ENCODE measurements around the gene PALLD. TPM values are rescaled to one million over a fixed set of nuclear protein-coding genes. Genes with fewer than 3 reads are reported as not detected.

The PALLD gene
- total and polyA plus RNA-seq, 2 of the 13 experiments (the other 11 are each of a cell fraction or from before 2014, with no cell fraction given), result 0.50 to 1.5 TPM

DNA sequence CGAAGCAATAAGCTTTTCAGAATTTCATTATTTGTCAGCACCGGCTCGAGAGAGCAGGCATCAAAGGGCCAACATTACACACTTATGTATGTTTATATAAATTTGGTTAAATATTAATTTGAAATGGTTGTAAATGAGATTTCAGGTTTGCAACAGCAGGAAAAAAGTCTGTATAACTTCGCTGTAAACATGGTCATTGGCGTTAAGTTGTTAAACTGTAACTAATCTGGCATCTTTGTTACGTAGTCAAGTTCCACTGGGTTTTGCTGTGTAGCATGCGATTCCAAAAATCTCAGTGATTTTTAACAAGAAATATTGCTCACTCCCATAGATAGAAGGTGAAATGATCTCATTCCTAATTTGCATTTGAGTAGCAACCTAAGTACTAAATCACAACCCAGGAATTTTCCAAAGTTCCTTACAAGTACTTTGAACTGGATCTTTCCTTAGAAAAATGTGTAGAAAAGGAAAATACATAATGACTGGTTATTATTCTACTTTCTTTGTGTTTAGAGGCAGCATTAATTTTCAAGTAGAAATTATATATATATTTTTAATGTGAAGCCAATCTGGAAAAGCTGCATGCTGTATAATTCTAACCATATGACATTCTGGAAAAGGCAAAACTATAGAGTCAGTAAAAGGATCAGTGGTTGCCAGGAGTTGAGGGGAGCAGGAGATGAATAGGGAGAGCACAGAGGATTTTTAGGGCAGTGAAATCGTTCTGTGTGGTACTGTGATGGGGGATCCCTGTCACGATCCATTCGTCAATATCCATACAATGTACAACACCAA lies 291.1 kb downstream of the PALLD start:
- FAIRE-seq (no peak), DNase-seq (ENCODE audit: low spot score) (no peak), ATAC-seq (no peak)
- no peaks in the 10 kb centered on the region for H3K4me1 ChIP-seq (ENCODE audit: insufficient read depth, low read length)
- no TSS peak for BruUV-seq (replicated peaks)
- H3K4me2 ChIP-seq (ENCODE audit: low read depth, low read length), result no peak overlapping the region
- H2AFZ ChIP-seq (ENCODE audit: low read length), result no peak overlapping the region
- in situ Hi-C loops (cut with HindIII; ENCODE audit: extremely low pct_ligation_motif_present, low pct_unique_long_range_greater_than_20kb) (no loop called here), intact Hi-C loops (cut with micrococcal nuclease; ENCODE audit: unreplicated experiment) (no loop called here)
- H3K27me3 ChIP-seq (ENCODE audit: control insufficient read depth in 1 of 2, insufficient read depth in 2 of 2, low read length in 2 of 2), result no peaks in the 10 kb centered on the region; a peak in 1 of 5 replicates
- H3K9ac ChIP-seq (ENCODE audit: insufficient read depth, low read depth, low read length), result no peak overlapping the region
- no peaks in the 10 kb centered on the region for H4K20me1 ChIP-seq (ENCODE audit: insufficient read depth, low read length)
- H3K36me3 ChIP-seq (replicated peaks in 1 of 2; ENCODE audit: control insufficient read depth in 1 of 2, insufficient read depth in 2 of 2, low read length in 2 of 2), result no peaks in the 10 kb centered on the region
- ChIA-PET POLR2A (no interaction called here), CTCF (ENCODE audit: low intra/inter-chr PET ratio, low total read pairs) (no interaction called here)
- no peak overlapping the region for H3K4me3 ChIP-seq (replicated peaks in 1 of 3; ENCODE audit: insufficient read depth in 1 of 3, low read depth in 2 of 3, low read length in 3 of 3)
- TF ChIP-seq, protein P1, sequence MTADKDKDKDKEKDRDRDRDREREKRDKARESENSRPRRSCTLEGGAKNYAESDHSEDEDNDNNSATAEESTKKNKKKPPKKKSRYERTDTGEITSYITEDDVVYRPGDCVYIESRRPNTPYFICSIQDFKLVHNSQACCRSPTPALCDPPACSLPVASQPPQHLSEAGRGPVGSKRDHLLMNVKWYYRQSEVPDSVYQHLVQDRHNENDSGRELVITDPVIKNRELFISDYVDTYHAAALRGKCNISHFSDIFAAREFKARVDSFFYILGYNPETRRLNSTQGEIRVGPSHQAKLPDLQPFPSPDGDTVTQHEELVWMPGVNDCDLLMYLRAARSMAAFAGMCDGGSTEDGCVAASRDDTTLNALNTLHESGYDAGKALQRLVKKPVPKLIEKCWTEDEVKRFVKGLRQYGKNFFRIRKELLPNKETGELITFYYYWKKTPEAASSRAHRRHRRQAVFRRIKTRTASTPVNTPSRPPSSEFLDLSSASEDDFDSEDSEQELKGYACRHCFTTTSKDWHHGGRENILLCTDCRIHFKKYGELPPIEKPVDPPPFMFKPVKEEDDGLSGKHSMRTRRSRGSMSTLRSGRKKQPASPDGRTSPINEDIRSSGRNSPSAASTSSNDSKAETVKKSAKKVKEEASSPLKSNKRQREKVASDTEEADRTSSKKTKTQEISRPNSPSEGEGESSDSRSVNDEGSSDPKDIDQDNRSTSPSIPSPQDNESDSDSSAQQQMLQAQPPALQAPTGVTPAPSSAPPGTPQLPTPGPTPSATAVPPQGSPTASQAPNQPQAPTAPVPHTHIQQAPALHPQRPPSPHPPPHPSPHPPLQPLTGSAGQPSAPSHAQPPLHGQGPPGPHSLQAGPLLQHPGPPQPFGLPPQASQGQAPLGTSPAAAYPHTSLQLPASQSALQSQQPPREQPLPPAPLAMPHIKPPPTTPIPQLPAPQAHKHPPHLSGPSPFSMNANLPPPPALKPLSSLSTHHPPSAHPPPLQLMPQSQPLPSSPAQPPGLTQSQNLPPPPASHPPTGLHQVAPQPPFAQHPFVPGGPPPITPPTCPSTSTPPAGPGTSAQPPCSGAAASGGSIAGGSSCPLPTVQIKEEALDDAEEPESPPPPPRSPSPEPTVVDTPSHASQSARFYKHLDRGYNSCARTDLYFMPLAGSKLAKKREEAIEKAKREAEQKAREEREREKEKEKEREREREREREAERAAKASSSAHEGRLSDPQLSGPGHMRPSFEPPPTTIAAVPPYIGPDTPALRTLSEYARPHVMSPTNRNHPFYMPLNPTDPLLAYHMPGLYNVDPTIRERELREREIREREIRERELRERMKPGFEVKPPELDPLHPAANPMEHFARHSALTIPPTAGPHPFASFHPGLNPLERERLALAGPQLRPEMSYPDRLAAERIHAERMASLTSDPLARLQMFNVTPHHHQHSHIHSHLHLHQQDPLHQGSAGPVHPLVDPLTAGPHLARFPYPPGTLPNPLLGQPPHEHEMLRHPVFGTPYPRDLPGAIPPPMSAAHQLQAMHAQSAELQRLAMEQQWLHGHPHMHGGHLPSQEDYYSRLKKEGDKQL (CRISPR knock-in tag; IDR thresholded peaks at IDR 0.05; ENCODE audit: low read depth), result no peak
- TF ChIP-seq RXRB (CRISPR knock-in tag; IDR thresholded peaks at IDR 0.05; ENCODE audit: borderline replicate concordance) (no peak), ISL2 (CRISPR knock-in tag; IDR thresholded peaks at IDR 0.05) (no peak), ZNF766 (CRISPR knock-in tag; IDR thresholded peaks at IDR 0.05; ENCODE audit: borderline replicate concordance) (no peak), SRF (IDR thresholded peaks at IDR 0.05; ENCODE audit: low read depth, low read length) (no peak), KLF11 (CRISPR knock-in tag; IDR thresholded peaks at IDR 0.05) (no peak), REPIN1 (CRISPR knock-in tag; IDR thresholded peaks at IDR 0.05; ENCODE audit: borderline replicate concordance, low read depth) (no peak), PRDM15 (CRISPR knock-in tag; IDR thresholded peaks at IDR 0.05) (no peak)
- TF ChIP-seq, protein P2, sequence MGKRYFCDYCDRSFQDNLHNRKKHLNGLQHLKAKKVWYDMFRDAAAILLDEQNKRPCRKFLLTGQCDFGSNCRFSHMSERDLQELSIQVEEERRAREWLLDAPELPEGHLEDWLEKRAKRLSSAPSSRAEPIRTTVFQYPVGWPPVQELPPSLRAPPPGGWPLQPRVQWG (CRISPR knock-in tag; IDR thresholded peaks at IDR 0.05; ENCODE audit: borderline replicate concordance, low read depth), result no peak
- TF ChIP-seq, protein P3, sequence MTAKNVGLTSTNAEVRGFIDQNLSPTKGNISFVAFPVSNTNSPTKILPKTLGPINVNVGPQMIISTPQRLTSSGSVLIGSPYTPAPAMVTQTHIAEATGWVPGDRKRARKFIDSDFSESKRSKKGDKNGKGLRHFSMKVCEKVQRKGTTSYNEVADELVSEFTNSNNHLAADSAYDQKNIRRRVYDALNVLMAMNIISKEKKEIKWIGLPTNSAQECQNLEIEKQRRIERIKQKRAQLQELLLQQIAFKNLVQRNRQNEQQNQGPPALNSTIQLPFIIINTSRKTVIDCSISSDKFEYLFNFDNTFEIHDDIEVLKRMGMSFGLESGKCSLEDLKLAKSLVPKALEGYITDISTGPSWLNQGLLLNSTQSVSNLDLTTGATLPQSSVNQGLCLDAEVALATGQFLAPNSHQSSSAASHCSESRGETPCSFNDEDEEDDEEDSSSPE (CRISPR knock-in tag; IDR thresholded peaks at IDR 0.05), result no peak
- TF ChIP-seq, protein P4, sequence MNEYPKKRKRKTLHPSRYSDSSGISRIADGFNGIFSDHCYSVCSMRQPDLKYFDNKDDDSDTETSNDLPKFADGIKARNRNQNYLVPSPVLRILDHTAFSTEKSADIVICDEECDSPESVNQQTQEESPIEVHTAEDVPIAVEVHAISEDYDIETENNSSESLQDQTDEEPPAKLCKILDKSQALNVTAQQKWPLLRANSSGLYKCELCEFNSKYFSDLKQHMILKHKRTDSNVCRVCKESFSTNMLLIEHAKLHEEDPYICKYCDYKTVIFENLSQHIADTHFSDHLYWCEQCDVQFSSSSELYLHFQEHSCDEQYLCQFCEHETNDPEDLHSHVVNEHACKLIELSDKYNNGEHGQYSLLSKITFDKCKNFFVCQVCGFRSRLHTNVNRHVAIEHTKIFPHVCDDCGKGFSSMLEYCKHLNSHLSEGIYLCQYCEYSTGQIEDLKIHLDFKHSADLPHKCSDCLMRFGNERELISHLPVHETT (CRISPR knock-in tag; conservative IDR thresholded peaks at IDR 0.05), result no peak
- H3K9me3 ChIP-seq (ENCODE audit: low read length), result no peaks in the 10 kb centered on the region
- 21% methylated on average over 10 of the region's 10 CpGs for WGBS (ENCODE audit: low lambda C conversion rate)
- H3K79me2 ChIP-seq (ENCODE audit: insufficient read depth, low read length), result no peaks in the 10 kb centered on the region
- H3K27ac ChIP-seq (ENCODE audit: extremely low read length, insufficient read depth, low read length), result no peak overlapping the region
